Esophagus muscularis mucosa (tissue), 4 donors: ENCODE data around the gene CDCA7L.

ENCODE experiments used
- EP300 ChIP-seq: sonication (generic); formaldehyde crosslinking; IDR thresholded peaks from one replicate; pipeline ENCODE4 v1.6.1; 2017; ENCODE audit warnings: antibody characterized with exemption
- POLR2A ChIP-seq: fragments of 450-650 bp; IDR thresholded peaks from one replicate; pipeline ENCODE4 v1.6.1; 2017; ENCODE audit warnings: antibody characterized with exemption, moderate library complexity, mild to moderate bottlenecking, low read depth
- POLR2AphosphoS5 ChIP-seq, 2 donors: sonication (generic); formaldehyde crosslinking; IDR thresholded peaks; one replicate each; pipeline ENCODE4 v1.6.1; 2017; ENCODE audit warnings: antibody characterized with exemption in 2 of 2
- TF ChIP-seq, protein P1 (sequence below), 3 experiments: fragments of 200-600 bp in 2 of 3; fragments of 450-650 bp in 1 of 3; sonication (generic) in 2 of 3; IDR thresholded peaks; one replicate each; pipeline ENCODE4 v1.5.1; 2017 to 2019; ENCODE audit warnings: antibody characterized with exemption in 3 of 3, mild to moderate bottlenecking in 2 of 3, moderate library complexity in 1 of 3

GRCh38 chr7:21851559-21851967 is 94.1 kb downstream of the CDCA7L start:
- TF ChIP-seq, protein P1, sequence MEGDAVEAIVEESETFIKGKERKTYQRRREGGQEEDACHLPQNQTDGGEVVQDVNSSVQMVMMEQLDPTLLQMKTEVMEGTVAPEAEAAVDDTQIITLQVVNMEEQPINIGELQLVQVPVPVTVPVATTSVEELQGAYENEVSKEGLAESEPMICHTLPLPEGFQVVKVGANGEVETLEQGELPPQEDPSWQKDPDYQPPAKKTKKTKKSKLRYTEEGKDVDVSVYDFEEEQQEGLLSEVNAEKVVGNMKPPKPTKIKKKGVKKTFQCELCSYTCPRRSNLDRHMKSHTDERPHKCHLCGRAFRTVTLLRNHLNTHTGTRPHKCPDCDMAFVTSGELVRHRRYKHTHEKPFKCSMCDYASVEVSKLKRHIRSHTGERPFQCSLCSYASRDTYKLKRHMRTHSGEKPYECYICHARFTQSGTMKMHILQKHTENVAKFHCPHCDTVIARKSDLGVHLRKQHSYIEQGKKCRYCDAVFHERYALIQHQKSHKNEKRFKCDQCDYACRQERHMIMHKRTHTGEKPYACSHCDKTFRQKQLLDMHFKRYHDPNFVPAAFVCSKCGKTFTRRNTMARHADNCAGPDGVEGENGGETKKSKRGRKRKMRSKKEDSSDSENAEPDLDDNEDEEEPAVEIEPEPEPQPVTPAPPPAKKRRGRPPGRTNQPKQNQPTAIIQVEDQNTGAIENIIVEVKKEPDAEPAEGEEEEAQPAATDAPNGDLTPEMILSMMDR (IDR thresholded peaks at IDR 0.05): no peak
- TF ChIP-seq POLR2A (no peak), EP300 (no peak), POLR2AphosphoS5 (IDR thresholded peaks at IDR 0.05) (no peak)
